Thoracic aorta (tissue), 2 donors: Measurements from ENCODE around the gene POFUT1. TPM values are rescaled to one million over a fixed set of nuclear protein-coding genes. Genes with fewer than 3 reads are reported as not detected.
A peak's percentile ranks its signal among the peaks of the same experiment; 100 is the strongest.

ENCODE experiments used
- ATAC-seq: fragments of 150-250 bp; one replicate; pipeline ENCODE4 v1.8.0; 2017; ENCODE audit warnings: low read depth; ENCODE audit not compliant: insufficient number of reproducible peaks, low FRiP score
- DNase-seq: peaks from one replicate; pipeline ENCODE4 v3.0.0-alpha.2; 2020; ENCODE audit warnings: low spot score
- H3K27ac ChIP-seq, 2 donors: fragments of 200-600 bp; sonication (generic); 1 replicate in 1 of 2; 2 replicates in 1 of 2; pipeline ENCODE4 v1.5.1; 2016; ENCODE audit warnings: mild to moderate bottlenecking in 2 of 2, moderate library complexity in 2 of 2
- H3K27me3 ChIP-seq: fragments of 200-600 bp; sonication (generic); replicated peaks from 2 replicates; pipeline ENCODE4 v1.6.0; 2016; ENCODE audit warnings: mild to moderate bottlenecking; ENCODE audit not compliant: insufficient read depth
- H3K36me3 ChIP-seq: fragments of 200-600 bp; sonication (generic); one replicate; pipeline ENCODE4 v1.5.1; 2016
- H3K4me1 ChIP-seq, 2 donors: fragments of 200-600 bp; sonication (generic); 1 replicate in 1 of 2; 2 replicates in 1 of 2; pipeline versions ENCODE4 v1.5.1 to v1.6.0; 2016; ENCODE audit warnings: low read depth in 2 of 2, mild to moderate bottlenecking in 1 of 2; ENCODE audit not compliant: control insufficient read depth in 1 of 2
- H3K4me3 ChIP-seq: fragments of 200-600 bp; sonication (generic); 2 replicates; pipeline ENCODE4 v1.5.1; 2016; ENCODE audit warnings: mild to moderate bottlenecking
- H3K9me3 ChIP-seq: fragments of 200-600 bp; sonication (generic); 2 replicates; pipeline ENCODE4 v1.5.1; 2016
- total RNA-seq, 2 donors: library from RNA; depleted of rRNA; stranded (reverse); fragments of >200 nt; gene quantifications; one replicate each; pipeline versions ENCODE4 v1.1.0 to v1.2.3, GENCODE V29; 2016
- TF ChIP-seq, protein P1 (sequence below): fragments of 200-600 bp; sonication (generic); IDR thresholded peaks from one replicate; pipeline ENCODE4 v1.5.1; 2019; ENCODE audit warnings: antibody characterized with exemption

The POFUT1 gene
- total RNA-seq = 10 to 100 TPM; 30.8 to 37.1 TPM

GRCh38 chr20:32207626-32208498 is at the start of gene POFUT1, which contains the start of gene PLAGL2:
Gene POFUT1, plus strand, starts transcription at chr20:32207880. Its CDS starts 62 bp downstream, at chr20:32207942.
Gene PLAGL2, minus strand, starts transcription at chr20:32207743. Its CDS starts 5,565 bp downstream, at chr20:32202178.
- Histone ChIP-seq H3K9me3 (no peaks in the 10 kb centered on the region), H3K36me3 (no peaks in the 10 kb centered on the region), H3K27ac (peak within 1 kb of the TSS; percentile 56 to 64), H3K4me3 (peak within 1 kb of the TSS; percentile 97), H3K27me3 (no peaks in the 10 kb centered on the region), H3K4me1 (peaks cover 22 to 54% of the 10 kb centered on the region in 2 donors)
- ATAC-seq (peak; percentile 81), DNase-seq (peak; percentile 51)
- TF ChIP-seq, protein P1, sequence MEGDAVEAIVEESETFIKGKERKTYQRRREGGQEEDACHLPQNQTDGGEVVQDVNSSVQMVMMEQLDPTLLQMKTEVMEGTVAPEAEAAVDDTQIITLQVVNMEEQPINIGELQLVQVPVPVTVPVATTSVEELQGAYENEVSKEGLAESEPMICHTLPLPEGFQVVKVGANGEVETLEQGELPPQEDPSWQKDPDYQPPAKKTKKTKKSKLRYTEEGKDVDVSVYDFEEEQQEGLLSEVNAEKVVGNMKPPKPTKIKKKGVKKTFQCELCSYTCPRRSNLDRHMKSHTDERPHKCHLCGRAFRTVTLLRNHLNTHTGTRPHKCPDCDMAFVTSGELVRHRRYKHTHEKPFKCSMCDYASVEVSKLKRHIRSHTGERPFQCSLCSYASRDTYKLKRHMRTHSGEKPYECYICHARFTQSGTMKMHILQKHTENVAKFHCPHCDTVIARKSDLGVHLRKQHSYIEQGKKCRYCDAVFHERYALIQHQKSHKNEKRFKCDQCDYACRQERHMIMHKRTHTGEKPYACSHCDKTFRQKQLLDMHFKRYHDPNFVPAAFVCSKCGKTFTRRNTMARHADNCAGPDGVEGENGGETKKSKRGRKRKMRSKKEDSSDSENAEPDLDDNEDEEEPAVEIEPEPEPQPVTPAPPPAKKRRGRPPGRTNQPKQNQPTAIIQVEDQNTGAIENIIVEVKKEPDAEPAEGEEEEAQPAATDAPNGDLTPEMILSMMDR = no peak

DNA sequence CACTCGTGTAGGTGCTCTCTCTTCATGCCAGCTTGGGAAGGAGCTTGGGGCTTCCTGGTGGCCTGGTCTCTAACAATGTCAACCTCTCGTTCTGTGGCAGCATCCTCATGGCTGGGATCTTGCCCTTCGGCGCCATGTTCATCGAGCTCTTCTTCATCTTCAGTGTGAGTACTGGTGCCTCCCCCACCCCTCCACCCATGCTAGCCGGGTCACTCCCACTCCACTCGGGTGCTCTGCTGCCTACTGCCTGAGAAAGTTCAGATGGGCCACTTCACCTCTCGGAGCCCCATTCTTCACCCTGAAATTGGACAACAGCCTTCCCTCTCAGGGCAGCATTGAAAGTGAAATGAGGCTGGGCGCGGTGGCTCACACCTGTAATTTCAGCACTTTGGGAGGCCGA is 49.3 kb upstream of the POFUT1 start:
- ATAC-seq (no peak), DNase-seq (no peak)
- Histone ChIP-seq H3K36me3 (peaks cover 43% of the 10 kb centered on the region), H3K27ac (no peak overlapping the region), H3K27me3 (no peaks in the 10 kb centered on the region), H3K9me3 (no peaks in the 10 kb centered on the region), H3K4me1 (peaks cover 0 to 14% of the 10 kb centered on the region in 2 donors), H3K4me3 (no peak overlapping the region)
- TF ChIP-seq, protein P1 = no peak

DNA sequence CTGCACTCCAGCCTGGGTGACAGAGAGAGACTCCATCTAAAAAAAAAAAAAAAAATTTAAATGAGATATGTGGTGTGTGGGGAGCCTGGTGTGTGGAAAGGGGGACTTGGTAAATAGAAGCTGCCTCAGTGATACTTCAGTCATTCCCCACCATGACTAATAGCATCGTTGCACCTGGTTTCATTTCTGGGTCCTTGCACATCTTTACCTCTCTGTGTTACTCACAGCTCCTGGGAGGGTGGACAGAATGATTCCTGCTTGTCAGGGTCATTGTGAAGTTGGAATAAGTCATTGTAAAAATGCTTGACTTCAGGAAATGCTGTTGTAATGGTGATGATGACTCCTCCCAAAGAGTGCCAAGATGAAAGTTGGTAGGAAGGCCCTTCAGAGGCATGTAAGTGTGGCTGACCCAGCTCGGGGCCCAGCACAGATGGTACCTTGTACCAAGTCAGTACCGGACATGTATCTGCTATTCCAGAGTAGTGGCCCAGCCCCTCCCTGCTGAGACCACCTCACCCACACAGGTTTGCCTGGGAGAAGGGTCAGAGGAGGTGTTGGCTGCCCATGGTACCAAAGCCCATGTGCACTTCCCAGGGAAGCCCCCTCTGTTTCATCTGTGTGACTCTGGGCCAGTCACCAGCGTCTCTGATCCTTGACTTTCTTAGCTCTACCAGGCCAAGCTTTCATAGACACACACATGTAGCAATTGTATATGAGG is 48.6 kb upstream of the POFUT1 start:
- Histone ChIP-seq H3K36me3 (peaks cover 43% of the 10 kb centered on the region), H3K27ac (no peak overlapping the region), H3K4me3 (no peak overlapping the region), H3K4me1 (peaks cover 0 to 14% of the 10 kb centered on the region in 2 donors), H3K9me3 (no peaks in the 10 kb centered on the region), H3K27me3 (no peaks in the 10 kb centered on the region)
- TF ChIP-seq, protein P1 = no peak
- no peak for ATAC-seq
- no peak for DNase-seq

DNA sequence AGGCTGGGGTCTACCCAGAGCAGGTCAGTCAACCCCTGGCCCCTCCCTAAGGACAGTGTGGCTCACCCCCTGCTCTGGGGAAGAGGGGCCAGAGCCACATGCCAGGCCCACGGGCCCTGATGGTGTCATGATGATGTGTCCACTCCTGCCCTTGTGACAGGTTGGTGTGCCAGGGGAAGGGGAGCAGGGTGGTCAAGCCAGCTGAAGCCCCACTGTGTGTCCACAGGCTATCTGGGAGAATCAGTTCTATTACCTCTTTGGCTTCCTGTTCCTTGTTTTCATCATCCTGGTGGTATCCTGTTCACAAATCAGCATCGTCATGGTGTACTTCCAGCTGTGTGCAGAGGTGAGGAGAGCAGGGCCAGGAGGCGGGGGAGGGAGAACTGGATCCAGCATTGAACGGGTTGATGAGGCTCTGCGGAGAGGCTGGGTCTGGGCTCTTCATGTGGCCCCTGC is 47.9 kb upstream of the POFUT1 start:
- H3K4me1 ChIP-seq = peaks cover 0 to 10% of the 10 kb centered on the region in 2 donors
- H3K4me3 ChIP-seq = no peak overlapping the region
- DNase-seq (no peak), ATAC-seq (no peak)
- no peak overlapping the region for H3K27ac ChIP-seq
- H3K36me3 ChIP-seq = peaks cover 50% of the 10 kb centered on the region
- no peaks in the 10 kb centered on the region for H3K27me3 ChIP-seq
- TF ChIP-seq, protein P1 = no peak
- no peaks in the 10 kb centered on the region for H3K9me3 ChIP-seq

GRCh38 chr20:32160341-32160740 is 47.3 kb upstream of the POFUT1 start:
- H3K27me3 ChIP-seq = no peaks in the 10 kb centered on the region
- H3K27ac ChIP-seq = no peak overlapping the region
- TF ChIP-seq, protein P1 = no peak
- H3K4me3 ChIP-seq = no peak overlapping the region
- ATAC-seq (no peak), DNase-seq (no peak)
- peaks cover 0 to 4% of the 10 kb centered on the region in 2 donors for H3K4me1 ChIP-seq
- no peaks in the 10 kb centered on the region for H3K9me3 ChIP-seq
- H3K36me3 ChIP-seq = peaks cover 56% of the 10 kb centered on the region
